DOHH2 (cell line): ENCODE results near the gene RNF212.

Experiments used
- CTCF ChIP-seq: fragments of 200-600 bp; sonication (generic); IDR thresholded peaks from one replicate; pipeline ENCODE4 v1.5.1; 2014; ENCODE audit warnings: antibody characterized with exemption, mild to moderate bottlenecking, low read depth, low read length; ENCODE audit not compliant: poor library complexity, severe bottlenecking
- EZH2phosphoT487 ChIP-seq: fragments of 200-600 bp; sonication (generic); IDR thresholded peaks from 2 replicates; pipeline ENCODE4 v1.6.1; 2017; ENCODE audit warnings: borderline replicate concordance, mild to moderate bottlenecking, antibody characterized with exemption, low read length, moderate library complexity, mixed read lengths

GRCh38 chr4:1027915-1028238 is 85.5 kb downstream of the RNF212 start:
- no peak for TF ChIP-seq CTCF
- TF ChIP-seq EZH2phosphoT487 = no peak
